Skin of body (tissue), 2 donors: ENCODE results near the gene EPPIN. TPM values are rescaled to one million over a fixed set of nuclear protein-coding genes. Genes with fewer than 3 reads are reported as not detected.

Experiments
- DNase-seq: peaks from one replicate; lab custom pipeline; 2025; lab: John Stamatoyannopoulos, UW
- total RNA-seq: library from RNA; depleted of rRNA; stranded (reverse); fragments of >200 nt; gene quantifications from one replicate; pipeline ENCODE4 v1.2.3, GENCODE V29; 2014

EPPIN gene
- total RNA-seq, 1 donor from 2014 or later: not detected

GRCh38 chr20:45538209-45538799 is 8.9 kb downstream of the EPPIN start:
- DNase-seq: no peak

- DNase-seq: no peak
These were observed 19.9 kb downstream of the EPPIN start for GRCh38 chr20:45527294-45527693.

DNA sequence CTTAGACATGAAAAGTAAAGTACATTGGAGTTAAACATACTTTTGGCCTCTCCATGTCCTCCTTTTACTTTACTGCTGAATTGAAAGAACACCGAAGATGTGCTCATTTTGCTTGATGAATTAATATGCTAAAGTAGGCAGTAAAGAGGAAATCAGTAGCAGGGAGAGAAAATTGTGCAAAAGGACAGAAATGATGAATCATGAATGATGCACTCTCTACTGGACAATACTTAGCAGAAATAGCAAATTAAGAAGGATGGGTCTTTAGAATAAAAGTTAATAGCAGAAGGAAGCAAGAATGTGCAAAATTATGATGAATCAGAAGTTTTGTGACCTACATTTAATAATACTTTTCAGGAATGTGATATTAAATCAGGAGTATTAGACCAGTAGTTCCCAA is 23.4 kb downstream of the EPPIN start:
- no peak for DNase-seq

DNA sequence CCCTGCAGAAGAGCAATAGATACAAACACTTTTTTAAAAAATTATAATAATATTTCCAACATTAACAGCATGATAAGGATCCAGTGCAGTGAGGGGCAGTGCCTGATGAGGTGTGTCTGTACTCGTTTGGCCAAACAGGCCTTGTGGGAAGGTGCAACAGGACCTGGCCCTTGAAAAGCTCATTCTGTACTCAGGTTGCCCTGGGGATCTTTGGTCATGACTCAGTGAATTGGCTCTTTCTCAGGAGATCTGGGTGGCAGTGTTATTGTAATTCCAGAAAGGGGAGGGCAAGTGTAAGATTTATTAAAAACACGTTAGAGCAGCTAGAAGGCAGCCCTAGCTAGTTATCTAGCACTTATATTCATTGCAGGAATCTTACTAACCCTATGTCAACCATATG is 28.9 kb downstream of the EPPIN start:
- no peak for DNase-seq

DNA sequence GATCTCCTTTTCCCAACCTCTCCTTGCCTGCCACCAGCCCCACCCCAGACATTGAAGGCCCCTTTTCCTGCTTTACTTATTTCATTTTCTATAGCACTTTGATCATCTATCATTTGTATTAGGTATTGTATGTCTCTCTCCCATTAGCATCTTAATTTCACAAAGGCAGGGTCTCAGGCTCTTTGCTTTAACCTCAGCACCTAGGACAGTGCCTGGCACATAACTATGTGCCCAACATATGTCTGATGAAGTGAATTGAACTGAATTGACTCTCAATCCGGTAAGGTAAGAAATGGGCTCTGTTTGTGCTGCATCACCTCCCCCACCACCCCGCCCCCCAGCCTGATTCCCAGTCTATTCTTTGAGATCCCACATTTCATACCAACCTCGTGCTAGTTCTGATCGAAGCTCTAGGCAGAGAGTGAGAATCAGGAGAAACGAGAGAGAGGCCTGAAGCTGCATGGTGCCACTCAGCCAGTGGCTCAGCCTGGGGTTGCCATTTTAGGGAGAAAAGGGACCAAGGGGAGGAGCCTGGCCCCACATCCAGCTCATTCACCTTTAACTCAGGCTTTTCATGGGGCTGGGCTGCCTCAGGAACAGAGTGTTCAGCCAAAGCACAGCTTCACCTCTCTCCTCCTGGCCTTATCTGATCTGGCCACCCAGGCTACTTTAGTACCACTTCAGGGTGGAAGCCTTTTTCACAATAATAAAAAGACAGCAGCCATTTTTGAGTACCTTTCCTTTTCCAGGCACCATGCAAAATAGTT is 31.9 kb downstream of the EPPIN start, which contains the start of gene SPINT3:
SPINT3 (minus strand) TSS at position 476 of the 767 bp plus-strand sequence; CDS start at position 462, 14 bp downstream.
- no peak for DNase-seq

DNA sequence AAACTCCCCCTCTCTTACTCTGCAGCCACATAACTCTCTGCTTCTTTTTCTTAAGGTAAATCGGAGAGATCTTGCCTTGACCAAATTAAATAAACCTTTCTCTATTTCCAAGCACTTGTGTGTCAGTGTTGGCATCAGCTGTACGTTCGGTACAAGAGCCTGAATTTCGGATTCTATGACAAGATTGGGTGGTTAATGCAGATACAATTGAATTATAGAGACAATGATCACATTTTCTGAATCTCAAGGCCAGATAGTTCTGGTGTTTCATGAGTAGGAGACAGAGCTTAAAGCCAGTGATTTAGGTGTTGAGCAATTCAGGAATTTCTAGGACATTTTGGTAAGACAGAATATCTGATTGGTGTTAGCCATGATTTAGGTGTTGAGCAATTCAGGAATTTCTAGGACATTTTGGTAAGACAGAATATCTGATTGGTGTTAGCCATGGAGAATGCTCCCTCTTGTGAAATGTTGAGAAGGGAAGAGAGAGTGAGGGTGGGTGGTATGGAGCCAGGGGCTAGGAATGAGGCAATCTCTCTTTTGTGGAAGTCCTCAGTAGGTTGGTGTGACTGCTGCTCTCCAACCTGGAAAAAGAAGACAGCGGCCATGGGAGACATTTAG is 36.8 kb downstream of the EPPIN start:
- DNase-seq: no peak

DNA sequence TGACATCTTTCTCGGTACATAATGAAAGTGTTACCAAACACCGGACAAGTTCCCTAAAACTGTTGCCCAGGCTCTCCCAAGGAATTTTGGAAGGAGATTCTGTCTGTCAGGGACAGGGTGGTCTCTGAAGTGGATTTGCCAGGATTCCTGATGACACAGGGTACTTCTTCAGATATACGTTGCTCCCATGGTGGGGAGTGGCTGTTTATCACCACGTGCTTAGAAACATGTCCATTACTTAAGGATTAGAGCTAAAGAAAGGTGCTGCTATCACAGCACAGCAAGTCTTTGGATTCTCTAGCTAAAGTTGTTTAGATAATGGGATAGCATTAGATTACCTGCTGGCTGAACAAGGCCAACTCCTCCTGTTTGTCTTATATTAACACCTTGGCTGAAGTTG is 38.1 kb downstream of the EPPIN start:
- no peak for DNase-seq

DNA sequence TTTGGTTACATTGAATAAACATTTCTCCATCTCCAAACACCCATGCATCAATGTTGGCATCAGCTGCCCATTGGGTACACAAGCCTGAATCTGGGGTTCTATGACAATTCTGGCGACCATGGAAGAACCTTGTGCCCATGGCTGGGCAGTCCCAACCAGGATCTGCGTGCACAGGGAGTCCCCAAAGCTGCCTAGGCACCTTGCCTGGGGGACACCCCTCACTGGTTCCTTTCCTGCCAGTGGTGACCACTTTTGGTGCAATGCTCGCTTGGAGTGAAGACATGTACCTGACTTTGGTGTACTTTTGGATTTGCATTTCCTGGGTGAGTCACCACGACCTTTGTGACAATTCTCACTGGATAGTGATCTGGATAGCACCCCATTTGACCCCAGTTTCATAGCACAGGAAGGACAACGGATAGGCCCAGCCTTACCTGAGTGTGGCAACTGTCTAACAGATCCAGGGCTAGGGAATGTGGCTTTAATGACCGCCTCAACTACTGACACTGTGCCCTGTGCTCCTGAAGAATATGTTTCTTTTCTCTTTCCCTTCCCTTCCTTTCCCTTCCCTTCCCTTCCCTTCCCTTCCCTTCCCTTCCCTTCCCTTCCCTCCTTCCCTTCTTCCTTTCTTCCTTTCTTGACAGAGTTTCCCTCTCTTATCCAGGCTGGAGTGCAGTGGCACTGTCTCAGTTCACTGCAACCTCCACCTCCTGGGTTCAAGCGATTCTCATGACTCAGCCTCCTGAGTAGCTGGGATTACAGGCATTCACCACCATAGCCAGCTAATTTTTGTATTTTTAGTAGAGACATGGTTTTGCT is 38.9 kb downstream of the EPPIN start:
- no peak for DNase-seq

DNA sequence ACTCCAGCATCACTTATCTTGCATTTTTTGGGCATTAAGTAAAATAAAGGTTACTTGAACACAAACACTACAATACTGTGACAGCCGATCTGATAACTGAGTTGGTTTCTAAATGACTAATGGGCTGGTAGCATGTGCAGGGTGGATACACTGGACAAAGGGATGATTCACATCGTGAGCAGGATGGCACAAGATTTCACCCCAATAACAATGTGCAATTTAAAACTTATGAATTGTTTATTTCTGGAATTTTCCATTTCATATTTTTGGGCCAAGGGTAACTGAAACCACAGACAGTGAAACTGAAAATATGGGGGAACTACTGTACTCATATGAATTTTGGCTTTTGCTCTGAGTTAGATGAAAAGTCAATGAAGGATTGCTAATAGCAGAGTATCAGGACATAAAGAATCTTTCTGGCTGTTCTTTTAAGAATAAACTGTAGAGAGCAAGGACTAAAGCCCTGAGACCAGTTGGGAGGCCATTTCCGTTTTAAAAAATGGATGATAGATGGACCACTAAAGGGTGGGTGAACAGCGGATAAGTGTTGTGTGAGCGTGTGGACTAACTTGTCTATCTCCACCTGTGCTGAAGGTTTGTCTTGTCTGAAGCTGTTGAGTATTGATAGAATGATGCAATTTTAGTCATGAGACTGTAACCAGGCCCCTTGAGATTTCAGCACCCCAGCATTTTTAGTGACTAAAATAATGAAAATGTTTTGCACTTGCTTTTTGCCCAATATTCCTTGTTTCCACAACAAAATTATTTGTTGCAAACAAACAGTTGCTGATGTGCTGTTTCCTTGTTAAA is 40.0 kb downstream of the EPPIN start:
- no peak for DNase-seq

GRCh38 chr20:45506398-45506797 is 40.8 kb downstream of the EPPIN start:
- no peak for DNase-seq

DNA sequence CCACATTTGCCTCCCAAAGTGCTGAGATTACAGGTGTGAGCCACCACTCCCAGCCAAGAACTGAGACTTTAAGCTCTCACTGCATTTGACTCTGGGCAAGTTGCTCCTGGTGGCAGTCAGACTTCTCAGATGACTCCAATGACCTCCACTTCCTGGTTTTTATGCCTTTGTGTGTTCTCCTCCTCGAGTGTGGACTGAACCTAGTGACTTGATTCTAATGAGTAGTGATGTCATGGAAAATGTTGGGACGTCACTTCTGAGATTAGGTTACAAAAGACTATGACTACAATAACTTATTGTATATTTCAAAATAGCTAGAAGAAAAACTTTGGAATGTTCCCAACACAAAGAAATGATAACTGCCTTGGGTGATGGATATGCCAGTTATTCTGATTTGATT is 43.8 kb downstream of the EPPIN start:
- DNase-seq: no peak

DNA sequence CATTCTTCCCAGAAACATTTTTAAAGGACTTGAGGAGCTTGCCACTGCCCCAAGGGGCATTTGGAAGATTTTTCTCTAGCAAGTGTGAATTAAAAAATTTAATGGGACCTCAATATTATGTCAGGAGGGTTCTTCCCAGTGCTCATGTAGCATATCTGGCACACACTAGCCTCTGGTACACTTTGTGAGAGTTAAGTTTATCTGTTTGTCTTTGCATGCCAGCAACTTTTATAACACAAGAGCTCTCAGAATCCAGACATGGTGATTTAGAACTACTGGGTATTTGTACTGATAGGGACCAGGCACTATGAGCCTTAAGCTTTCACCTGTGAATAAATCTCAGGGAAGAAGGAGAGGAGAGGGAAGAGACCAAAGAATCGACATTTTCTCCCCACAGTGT is 44.6 kb downstream of the EPPIN start:
- DNase-seq: no peak

DNA sequence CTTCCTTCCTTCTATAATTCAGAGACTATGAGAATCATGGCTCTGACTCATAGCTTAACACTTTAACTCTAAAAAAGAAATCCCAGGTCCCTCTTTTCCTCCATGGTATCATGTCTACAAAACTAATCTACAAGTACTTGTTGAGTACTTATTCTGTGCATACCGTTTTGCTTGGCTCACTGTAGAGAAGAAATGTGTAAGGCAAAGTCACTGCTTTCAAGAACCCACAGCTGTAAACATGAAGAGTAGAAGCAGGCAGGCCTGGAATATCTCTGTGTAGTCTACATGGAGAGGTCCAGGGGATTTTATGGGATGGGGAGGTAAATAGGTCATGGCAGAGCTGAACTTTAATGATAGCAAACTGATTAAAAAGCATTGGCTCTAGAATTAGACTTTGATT is 45.6 kb downstream of the EPPIN start:
- no peak for DNase-seq

DNA sequence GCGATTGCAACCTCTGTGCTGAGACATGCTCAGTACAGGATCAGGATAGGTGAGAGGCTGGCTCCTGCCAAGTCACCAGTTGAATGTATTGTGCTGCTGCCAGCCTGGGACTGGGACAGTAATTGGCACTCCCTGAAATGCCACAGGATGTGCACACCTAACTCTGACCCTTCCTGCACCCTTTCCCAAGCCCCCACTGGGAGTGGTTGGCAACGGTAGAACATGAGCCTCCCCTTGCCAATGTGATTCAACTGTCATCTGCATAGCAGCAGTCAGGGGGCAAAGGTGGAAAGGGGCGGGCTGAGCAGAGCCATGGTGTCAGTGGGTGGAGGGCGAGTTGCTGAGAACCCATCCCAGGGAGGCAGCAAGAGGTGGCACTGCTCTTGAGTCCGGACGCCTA is 47.2 kb downstream of the EPPIN start:
- no peak for DNase-seq

GRCh38 chr20:45497971-45498494 is 49.2 kb downstream of the EPPIN start:
- DNase-seq: no peak

DNA sequence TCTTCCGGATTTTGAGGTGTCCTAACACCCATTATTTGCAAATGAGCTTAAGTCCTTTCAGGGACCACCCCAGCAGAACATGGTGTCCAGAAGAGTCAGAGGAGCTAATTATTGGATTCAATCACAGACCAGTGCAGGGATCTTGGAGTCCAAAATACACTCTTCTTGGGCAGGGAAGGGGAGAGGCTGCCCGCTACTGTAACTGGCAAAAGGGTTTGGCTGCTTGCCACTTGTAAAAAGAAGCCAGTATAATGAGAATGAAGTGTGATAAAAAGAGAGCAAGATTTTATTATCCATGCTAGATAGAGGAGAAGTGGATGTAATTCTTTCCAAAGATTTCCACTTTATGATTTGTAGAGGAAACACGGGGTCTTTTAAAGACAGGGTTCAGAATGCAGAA is 51.0 kb downstream of the EPPIN start:
- DNase-seq: no peak

DNA sequence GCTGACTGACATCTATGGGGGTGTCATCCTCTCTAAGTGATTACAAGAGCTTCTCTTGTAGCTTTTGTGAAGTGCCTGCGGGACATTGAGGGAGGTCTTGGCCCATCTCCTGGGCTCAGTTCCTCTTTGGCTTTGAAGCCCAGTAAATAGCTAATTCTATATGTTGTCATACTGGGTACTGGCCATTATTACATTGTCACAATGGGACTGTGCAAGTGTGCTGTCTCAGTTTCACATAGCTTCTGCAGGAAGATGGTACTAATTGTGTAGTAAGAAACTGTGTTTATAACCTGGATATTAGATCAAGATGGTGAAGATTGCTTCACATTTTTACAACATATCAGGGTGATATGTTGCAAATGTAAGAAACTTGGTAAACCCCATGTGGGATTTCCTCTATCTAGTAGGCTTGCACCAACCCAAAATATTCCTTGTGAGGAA is 51.7 kb downstream of the EPPIN start:
- no peak for DNase-seq
